ENCODE results near the gene TNFAIP8L1.

DNA sequence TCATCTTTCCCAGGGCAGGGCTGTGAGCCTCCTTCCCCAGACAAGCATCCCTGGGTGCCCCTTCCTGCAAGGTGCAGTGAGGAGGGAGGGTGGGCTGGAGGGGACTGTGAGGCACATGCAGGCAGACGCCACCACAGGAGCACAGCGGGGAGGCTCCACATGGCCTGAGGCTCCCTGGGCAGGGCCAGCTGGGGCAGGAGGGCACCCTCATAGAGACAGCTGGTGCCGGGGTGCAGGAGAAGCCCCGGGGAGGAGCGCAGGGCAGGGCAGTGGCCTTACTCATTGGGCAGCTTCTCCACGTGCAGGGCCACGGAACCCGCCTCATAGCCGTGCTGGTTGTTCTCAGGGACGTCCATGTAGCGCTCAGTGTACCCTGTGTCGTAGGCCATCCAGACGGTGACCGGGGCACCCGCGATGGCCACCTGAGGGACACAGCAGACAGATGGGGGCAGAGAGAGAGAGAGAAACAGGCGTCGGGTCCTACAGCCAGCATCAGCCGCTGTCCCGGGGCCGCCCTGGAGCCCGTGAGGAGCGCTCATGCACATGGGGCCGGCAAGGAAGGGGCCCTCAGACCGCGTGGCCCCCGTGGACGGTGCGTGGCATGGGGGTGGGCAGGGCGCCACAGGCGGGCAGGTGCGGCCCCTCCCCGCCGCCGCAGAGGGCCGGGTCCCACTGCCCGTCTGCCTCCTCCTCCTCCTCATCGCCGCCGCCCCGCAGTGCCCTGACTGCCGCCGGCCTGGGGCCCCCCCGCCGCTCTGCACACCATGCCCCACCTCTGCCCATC lies 43.3 kb downstream of the TNFAIP8L1 start:
- TF ChIP-seq, protein P1, sequence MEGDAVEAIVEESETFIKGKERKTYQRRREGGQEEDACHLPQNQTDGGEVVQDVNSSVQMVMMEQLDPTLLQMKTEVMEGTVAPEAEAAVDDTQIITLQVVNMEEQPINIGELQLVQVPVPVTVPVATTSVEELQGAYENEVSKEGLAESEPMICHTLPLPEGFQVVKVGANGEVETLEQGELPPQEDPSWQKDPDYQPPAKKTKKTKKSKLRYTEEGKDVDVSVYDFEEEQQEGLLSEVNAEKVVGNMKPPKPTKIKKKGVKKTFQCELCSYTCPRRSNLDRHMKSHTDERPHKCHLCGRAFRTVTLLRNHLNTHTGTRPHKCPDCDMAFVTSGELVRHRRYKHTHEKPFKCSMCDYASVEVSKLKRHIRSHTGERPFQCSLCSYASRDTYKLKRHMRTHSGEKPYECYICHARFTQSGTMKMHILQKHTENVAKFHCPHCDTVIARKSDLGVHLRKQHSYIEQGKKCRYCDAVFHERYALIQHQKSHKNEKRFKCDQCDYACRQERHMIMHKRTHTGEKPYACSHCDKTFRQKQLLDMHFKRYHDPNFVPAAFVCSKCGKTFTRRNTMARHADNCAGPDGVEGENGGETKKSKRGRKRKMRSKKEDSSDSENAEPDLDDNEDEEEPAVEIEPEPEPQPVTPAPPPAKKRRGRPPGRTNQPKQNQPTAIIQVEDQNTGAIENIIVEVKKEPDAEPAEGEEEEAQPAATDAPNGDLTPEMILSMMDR (IDR thresholded peaks at IDR 0.05): no peak
- no peak for TF ChIP-seq POLR2A (IDR thresholded peaks at IDR 0.05)

Measured in thyroid gland (tissue), 4 donors.